HCT116 (cell line): ENCODE results near the gene ARID3A. TPM values are rescaled to one million over a fixed set of nuclear protein-coding genes. Genes with fewer than 3 reads are reported as not detected.

Experiments used
- ATAC-seq: fragments of 200-7000 bp; cut with Tn5 transposase; 2 replicates; pipeline ENCODE4 v1.9.1; 2020; ENCODE audit warnings: mild to moderate bottlenecking, moderate library complexity
- BruUV-seq: library from RNA; stranded (reverse); fragments of 400-500 nt; replicated peaks from 2 replicates; lab custom pipeline; 2021; lab: Mats Ljungman, UMichigan
- CTCF ChIA-PET: fragments of 300-600 bp; sonication (Branson Sonifier 250); formaldehyde crosslinking; loops from one replicate; lab custom pipeline; 2021; ENCODE audit warnings: antibody characterized with exemption; lab: Charles Lee
- POLR2A ChIA-PET: fragments of 300-600, 350-600 bp; sonication (Branson Sonifier 250); formaldehyde crosslinking; loops from one replicate; lab custom pipeline; 2021; ENCODE audit warnings: antibody characterized with exemption; lab: Charles Lee
- RAD21 ChIA-PET, 2 experiments: fragments of 300-600 bp; sonication (Branson Sonifier 250); formaldehyde crosslinking; loops; one replicate each; lab custom pipeline; 2023; ENCODE audit warnings: low total read pairs in 2 of 2; ENCODE audit not compliant: uncharacterized antibody in 2 of 2, unreplicated experiment in 2 of 2, low non-redundant PET in 1 of 2; lab: Charles Lee
- DNase-seq: peaks from one replicate; pipeline ENCODE4 v3.0.0-alpha.2; 2010; ENCODE audit warnings: low read depth, low spot score
- H2AFZ ChIP-seq: fragments of 200-600 bp; shearing (Covaris generic), sonication (generic); 2 replicates; pipeline ENCODE4 v1.6.1; 2017; ENCODE audit warnings: low read depth, mixed run types, mixed read lengths, antibody characterized with exemption, low read length; ENCODE audit not compliant: poor library complexity, severe bottlenecking
- H3K27ac ChIP-seq: 2 replicates; pipeline ENCODE4 v1.5.1; 2012; ENCODE audit warnings: low read depth, low read length
- H3K27me3 ChIP-seq: fragments of 200-600 bp; sonication (generic); 2 replicates; pipeline ENCODE4 v1.6.1; 2016; ENCODE audit warnings: mixed run types, low read length, mixed read lengths; ENCODE audit not compliant: insufficient read depth
- H3K36me3 ChIP-seq, 2 experiments: fragments of 200-500 bp in 1 of 2; fragments of 200-600 bp in 1 of 2; sonication (Bioruptor generic) in 1 of 2; sonication (generic) in 1 of 2; 2 replicates each; pipeline versions ENCODE4 v1.5.1 to v1.6.1; 2014 to 2016; ENCODE audit warnings: low read length in 2 of 2, inconsistent platforms in 1 of 2, mixed read lengths in 1 of 2, mixed run types in 1 of 2; ENCODE audit not compliant: insufficient read depth in 2 of 2, control insufficient read depth in 1 of 2
- H3K4me1 ChIP-seq, 2 experiments: fragments of 200-600 bp in 1 of 2; sonication (generic) in 1 of 2; 2 replicates each; pipeline versions ENCODE4 v1.5.1 to v1.6.1; 2012 to 2017; ENCODE audit warnings: low read length in 2 of 2, inconsistent platforms in 1 of 2, mild to moderate bottlenecking in 1 of 2, mixed read lengths in 1 of 2, mixed run types in 1 of 2, moderate library complexity in 1 of 2; ENCODE audit not compliant: insufficient read depth in 2 of 2, control insufficient read depth in 1 of 2
- H3K4me2 ChIP-seq: fragments of 200-600 bp; sonication (generic); 2 replicates; pipeline ENCODE4 v1.6.1; 2017; ENCODE audit warnings: mixed run types, low read length, mixed read lengths
- H3K4me3 ChIP-seq, 2 experiments: fragments of 200-600 bp in 1 of 2; sonication (generic) in 1 of 2; replicated peaks in 1 of 2; 2 replicates each; pipeline ENCODE4 v1.5.1; 2011 to 2016; ENCODE audit warnings: low read length in 2 of 2, control low read depth in 1 of 2, low read depth in 1 of 2, mild to moderate bottlenecking in 1 of 2, mixed read lengths in 1 of 2, mixed run types in 1 of 2
- H3K79me2 ChIP-seq: fragments of 200-600 bp; sonication (generic); 2 replicates; pipeline ENCODE4 v1.6.1; 2017; ENCODE audit warnings: mild to moderate bottlenecking, mixed run types, low read length, moderate library complexity, mixed read lengths; ENCODE audit not compliant: insufficient read depth
- H3K9ac ChIP-seq: fragments of 200-600 bp; sonication (generic); 2 replicates; pipeline ENCODE4 v1.6.1; 2016; ENCODE audit warnings: low read length, mixed read lengths
- H3K9me2 ChIP-seq: fragments of 200-600 bp; sonication (generic), shearing (Covaris generic); 2 replicates; pipeline ENCODE4 v1.6.1; 2017; ENCODE audit warnings: mixed run types, mild to moderate bottlenecking, moderate library complexity; ENCODE audit not compliant: insufficient read depth
- H3K9me3 ChIP-seq, 2 experiments: fragments of 200-500 bp in 1 of 2; fragments of 200-600 bp in 1 of 2; sonication (Bioruptor generic) in 1 of 2; sonication (generic) in 1 of 2; 2 replicates each; pipeline ENCODE4 v1.6.1; 2014 to 2017; ENCODE audit warnings: low read length in 2 of 2, mixed read lengths in 2 of 2, inconsistent platforms in 1 of 2, low read depth in 1 of 2, mild to moderate bottlenecking in 1 of 2, mixed run types in 1 of 2, moderate library complexity in 1 of 2; ENCODE audit not compliant: control insufficient read depth in 1 of 2, insufficient read depth in 1 of 2
- H4K20me1 ChIP-seq: fragments of 200-600 bp; sonication (generic), shearing (Covaris generic); 2 replicates; pipeline ENCODE4 v1.6.1; 2017; ENCODE audit warnings: mixed run types, mild to moderate bottlenecking, moderate library complexity; ENCODE audit not compliant: insufficient read depth
- CBX3 ChIP-seq: IDR thresholded peaks from 2 replicates; pipeline ENCODE4 v1.6.1; 2012; ENCODE audit warnings: low read depth
- CTCF ChIP-seq, 3 experiments: fragments of 200-600 bp in 1 of 3; sonication (generic) in 1 of 3; IDR thresholded peaks in 2 of 3; conservative IDR thresholded peaks in 1 of 3; 2 replicates each; pipeline ENCODE4 v1.5.1; 2012 to 2017; ENCODE audit warnings: low read depth in 2 of 3, low read length in 2 of 3, antibody characterized with exemption in 1 of 3, borderline replicate concordance in 1 of 3, control low read depth in 1 of 3, mild to moderate bottlenecking in 1 of 3, mixed read lengths in 1 of 3, mixed run types in 1 of 3, moderate library complexity in 1 of 3; ENCODE audit not compliant: insufficient read depth in 1 of 3
- ELF1 ChIP-seq: IDR thresholded peaks from 2 replicates; pipeline ENCODE4 v1.6.1; 2012; ENCODE audit warnings: low read depth, borderline replicate concordance
- EZH2 ChIP-seq: fragments of 200-600 bp; sonication (generic); IDR thresholded peaks from 2 replicates; pipeline ENCODE4 v1.6.1; 2017; ENCODE audit warnings: antibody characterized with exemption, mixed run types
- EZH2phosphoT487 ChIP-seq: fragments of 200-600 bp; IDR thresholded peaks from 2 replicates; pipeline ENCODE4 v1.6.1; 2018; ENCODE audit warnings: antibody characterized with exemption, borderline replicate concordance
- FOSL1 ChIP-seq: IDR thresholded peaks from 2 replicates; pipeline ENCODE4 v1.6.1; 2012; ENCODE audit warnings: low read depth
- JUND ChIP-seq: IDR thresholded peaks from 2 replicates; pipeline ENCODE4 v1.6.1; 2012
- MAX ChIP-seq: IDR thresholded peaks from 2 replicates; pipeline ENCODE4 v1.6.1; 2012
- POLR2A ChIP-seq: IDR thresholded peaks from 2 replicates; pipeline ENCODE4 v1.7.0; 2011; ENCODE audit warnings: borderline replicate concordance; ENCODE audit not compliant: insufficient read depth, insufficient read length; ENCODE audit errors: extremely low read depth
- RAD21 ChIP-seq: IDR thresholded peaks from 2 replicates; pipeline ENCODE4 v1.6.1; 2012; ENCODE audit warnings: low read depth, mild to moderate bottlenecking
- SIN3A ChIP-seq: IDR thresholded peaks from 2 replicates; pipeline ENCODE4 v1.6.1; 2012; ENCODE audit warnings: low read depth
- SP1 ChIP-seq: IDR thresholded peaks from 2 replicates; pipeline ENCODE4 v1.6.1; 2012; ENCODE audit warnings: low read depth
- YY1 ChIP-seq: IDR thresholded peaks from 2 replicates; pipeline ENCODE4 v1.6.1; 2011; ENCODE audit warnings: low read length, low read depth, moderate library complexity, mild to moderate bottlenecking; ENCODE audit not compliant: insufficient replicate concordance; ENCODE audit errors: extremely low read depth
- ZBTB33 ChIP-seq: IDR thresholded peaks from 2 replicates; pipeline ENCODE4 v1.6.1; 2011; ENCODE audit warnings: mild to moderate bottlenecking, low read length, moderate library complexity; ENCODE audit not compliant: insufficient replicate concordance; ENCODE audit errors: extremely low read depth
- ZFX ChIP-seq: fragments of 450-650 bp; IDR thresholded peaks from 2 replicates; pipeline ENCODE4 v1.6.1; 2017
- intact Hi-C: fragments of 100-400 bp; cut with micrococcal nuclease; formaldehyde crosslinking; loops from 2 replicates; pipeline ENCODE4 v1.10.0; 2022
- total RNA-seq: library from RNA; stranded (reverse); gene quantifications from one replicate; pipeline ENCODE4 v1.2.1, GENCODE V29; 2021; ENCODE audit not compliant: unreplicated experiment

ARID3A gene
- total RNA-seq, 1 experiment from 2014 or later: 21.8 TPM

- Histone ChIP-seq H3K4me2 (peak overlapping the region; percentile 92), H3K9me3 (no peaks in the 10 kb centered on the region), H3K9me2 (no peaks in the 10 kb centered on the region), H3K27ac (peak overlapping the region; percentile 70), H3K79me2 (peaks cover 11% of the 10 kb centered on the region; the same call in 1 of the 2 replicates), H3K9ac (peak overlapping the region; percentile 64), H3K36me3 (no peaks in the 10 kb centered on the region), H4K20me1 (no peaks in the 10 kb centered on the region), H3K4me1 (peaks cover 25 to 32% of the 10 kb centered on the region in 2 experiments), H2AFZ (no peak overlapping the region), H3K4me3 (peak overlapping the region; percentile 31 to 54), H3K27me3 (no peaks in the 10 kb centered on the region)
- TF ChIP-seq SP1: no peak
- no peak for TF ChIP-seq YY1
- DNase-seq (no peak), ATAC-seq (no peak)
- ChIA-PET POLR2A (no interaction called here), CTCF (no interaction called here), RAD21 (no interaction called here)
- no TSS peak for BruUV-seq
- intact Hi-C loops: loop anchor here (2.0 kb wide), 1 partner anchor 15 kb away; the partner anchor contains the start of gene ARID3A
Observed at GRCh38 chr19:941292-942132, 15.7 kb downstream of the ARID3A start.

GRCh38 chr19:942133-942645, 16.4 kb downstream of the ARID3A start:
- H4K20me1 ChIP-seq: no peaks in the 10 kb centered on the region
- H3K27ac ChIP-seq: no peak overlapping the region
- peak overlapping the region; percentile 92; the same call in 1 of the 2 replicates for H3K4me2 ChIP-seq
- no peaks in the 10 kb centered on the region; a peak in 1 of 4 replicates for H3K36me3 ChIP-seq
- ChIA-PET RAD21 (no interaction called here), POLR2A (no interaction called here), CTCF (no interaction called here)
- peaks cover 11% of the 10 kb centered on the region; the same call in 1 of the 2 replicates for H3K79me2 ChIP-seq
- DNase-seq: no peak
- no TSS peak for BruUV-seq
- no peak overlapping the region for H2AFZ ChIP-seq
- no peaks in the 10 kb centered on the region for H3K9me3 ChIP-seq
- intact Hi-C loops: no loop called here
- H3K4me3 ChIP-seq: no peak overlapping the region
- no peak overlapping the region for H3K9ac ChIP-seq
- no peaks in the 10 kb centered on the region for H3K27me3 ChIP-seq
- H3K4me1 ChIP-seq: peaks cover 25 to 32% of the 10 kb centered on the region in 2 experiments
- no peak for ATAC-seq
- no peaks in the 10 kb centered on the region for H3K9me2 ChIP-seq
- TF ChIP-seq MAX (no peak), SIN3A (no peak), CTCF (IDR thresholded peaks at IDR 0.05 in 2 of 3, conservative IDR thresholded peaks at IDR 0.05 in 1 of 3; ENCODE audit: borderline replicate concordance in 1 of 3, insufficient read depth in 1 of 3, low read depth in 2 of 3, low read length in 2 of 3) (no peak), ELF1 (no peak), RAD21 (no peak), ZBTB33 (no peak), EZH2 (no peak), ZFX (no peak), EZH2phosphoT487 (no peak), POLR2A (no peak), CBX3 (no peak), JUND (no peak), YY1 (no peak), FOSL1 (no peak)
